WTC11 (cell line): Measurements from ENCODE around the gene ZCCHC10.

Experiments
- CBFB ChIP-seq: sonication (generic); formaldehyde crosslinking; IDR thresholded peaks from 2 replicates; pipeline ENCODE4 v1.8.1; 2022; ENCODE audit warnings: mild to moderate bottlenecking, low read depth, missing genetic modification reagents
- CREB1 ChIP-seq: sonication (generic); formaldehyde crosslinking; IDR thresholded peaks from 2 replicates; pipeline ENCODE4 v1.8.0; 2023; ENCODE audit warnings: mild to moderate bottlenecking, missing genetic modification reagents
- CTCF ChIP-seq: fragments of 200-600 bp; IDR thresholded peaks from 2 replicates; pipeline ENCODE4 v1.8.0; 2022; ENCODE audit warnings: antibody characterized with exemption
- GRHL2 ChIP-seq: fragments of 250-450 bp; sonication (Bioruptor Pico); IDR thresholded peaks from 2 replicates; pipeline ENCODE4 v1.8.0; 2022; ENCODE audit warnings: mild to moderate bottlenecking, moderate library complexity; ENCODE audit not compliant: insufficient replicate concordance, severe bottlenecking
- KAT7 ChIP-seq: sonication (generic); formaldehyde crosslinking; IDR thresholded peaks from 2 replicates; pipeline ENCODE4 v1.8.1; 2023; ENCODE audit warnings: missing genetic modification reagents, mild to moderate bottlenecking, borderline replicate concordance
- RELA ChIP-seq: sonication (generic); formaldehyde crosslinking; IDR thresholded peaks from 2 replicates; pipeline ENCODE4 v1.8.1; 2022; ENCODE audit warnings: missing genetic modification reagents, mild to moderate bottlenecking, borderline replicate concordance
- TEAD4 ChIP-seq: sonication (generic); formaldehyde crosslinking; IDR thresholded peaks from 2 replicates; pipeline ENCODE4 v1.8.0; 2022; ENCODE audit warnings: mild to moderate bottlenecking, missing genetic modification reagents
- TF ChIP-seq, protein P1 (sequence below): sonication (generic); formaldehyde crosslinking; IDR thresholded peaks from 2 replicates; pipeline ENCODE4 v1.8.0; 2022; ENCODE audit warnings: mild to moderate bottlenecking, missing genetic modification reagents
- TF ChIP-seq, protein P2 (sequence below): fragments of 250-450 bp; sonication (Bioruptor Pico); IDR thresholded peaks from 2 replicates; pipeline ENCODE4 v2.1.2; 2022; ENCODE audit warnings: mild to moderate bottlenecking, moderate library complexity

DNA sequence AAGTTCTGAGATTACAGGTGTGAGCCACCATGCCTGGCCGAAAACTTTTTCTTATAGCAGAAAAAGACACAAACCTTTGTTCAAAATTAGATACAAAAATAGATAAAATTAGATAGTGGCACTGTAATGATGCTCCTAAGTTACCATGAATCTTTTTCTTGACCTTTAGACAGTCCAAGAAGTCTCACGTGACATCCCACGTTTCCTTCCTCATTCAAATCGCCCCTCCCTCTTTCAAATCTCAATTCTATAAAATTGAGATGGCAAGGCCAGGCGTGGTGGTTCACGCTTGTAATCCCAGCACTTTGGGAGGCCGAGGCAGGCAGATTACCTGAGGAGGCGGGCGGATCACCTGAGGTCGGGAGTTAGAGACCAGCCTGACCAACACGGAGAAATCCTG, 7.7 kb upstream of the ZCCHC10 start:
- TF ChIP-seq GRHL2 (CRISPR knock-in tag) (no peak), TEAD4 (no peak), CTCF (no peak), CREB1 (CRISPR knock-in tag) (no peak), RELA (CRISPR knock-in tag) (no peak), CBFB (CRISPR knock-in tag) (no peak), KAT7 (CRISPR knock-in tag) (no peak)
- TF ChIP-seq, protein P1, sequence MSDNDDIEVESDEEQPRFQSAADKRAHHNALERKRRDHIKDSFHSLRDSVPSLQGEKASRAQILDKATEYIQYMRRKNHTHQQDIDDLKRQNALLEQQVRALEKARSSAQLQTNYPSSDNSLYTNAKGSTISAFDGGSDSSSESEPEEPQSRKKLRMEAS (CRISPR knock-in tag), result no peak
- TF ChIP-seq, protein P2, sequence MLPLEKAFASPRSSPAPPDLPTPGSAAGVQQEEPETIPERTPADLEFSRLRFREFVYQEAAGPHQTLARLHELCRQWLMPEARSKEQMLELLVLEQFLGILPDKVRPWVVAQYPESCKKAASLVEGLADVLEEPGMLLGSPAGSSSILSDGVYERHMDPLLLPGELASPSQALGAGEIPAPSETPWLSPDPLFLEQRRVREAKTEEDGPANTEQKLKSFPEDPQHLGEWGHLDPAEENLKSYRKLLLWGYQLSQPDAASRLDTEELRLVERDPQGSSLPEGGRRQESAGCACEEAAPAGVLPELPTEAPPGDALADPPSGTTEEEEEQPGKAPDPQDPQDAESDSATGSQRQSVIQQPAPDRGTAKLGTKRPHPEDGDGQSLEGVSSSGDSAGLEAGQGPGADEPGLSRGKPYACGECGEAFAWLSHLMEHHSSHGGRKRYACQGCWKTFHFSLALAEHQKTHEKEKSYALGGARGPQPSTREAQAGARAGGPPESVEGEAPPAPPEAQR, result no peak
